ENCODE measurements around the gene SORT1.
A peak's percentile ranks its signal among the peaks of the same experiment; 100 is the strongest.
"Not testable (repeated sequence)": the region's sequence is repeated elsewhere in the genome, so short reads cannot be mapped to it uniquely, and the experiment has no call there.

SORT1 gene

GRCh38 chr1:109383087-109383779, 14.5 kb downstream of the SORT1 start:
- peaks cover 0 to 3% of the 10 kb centered on the region in 2 donors for H3K4me1 ChIP-seq (ENCODE audit: control insufficient read depth in 2 of 2, insufficient read depth in 2 of 2, low read length in 2 of 2)
- no peak overlapping the region for H3K27ac ChIP-seq (ENCODE audit: low read depth in 2 of 2, low read length in 2 of 2)
- no peak overlapping the region for H3K9ac ChIP-seq (ENCODE audit: low read depth in 1 of 2, low read length in 2 of 2)
- H3K36me3 ChIP-seq (ENCODE audit: control insufficient read depth in 2 of 2, insufficient read depth in 2 of 2, low read length in 2 of 2), result no peaks in the 10 kb centered on the region
- no peaks in the 10 kb centered on the region for H3K9me3 ChIP-seq (ENCODE audit: control insufficient read depth in 2 of 2, low read length in 2 of 2)
- no peak overlapping the region for H3K4me3 ChIP-seq (ENCODE audit: low read length in 2 of 2)
- no peaks in the 10 kb centered on the region for H3K27me3 ChIP-seq (ENCODE audit: control insufficient read depth in 2 of 2, insufficient read depth in 2 of 2, low read length in 2 of 2)

GRCh38 chr1:109381573-109381972, 16.1 kb downstream of the SORT1 start:
- H3K27me3 ChIP-seq (ENCODE audit: control insufficient read depth in 2 of 2, insufficient read depth in 2 of 2, low read length in 2 of 2), result no peaks in the 10 kb centered on the region
- H3K9ac ChIP-seq (ENCODE audit: low read depth in 1 of 2, low read length in 2 of 2), result no peak overlapping the region
- H3K4me1 ChIP-seq (ENCODE audit: control insufficient read depth in 2 of 2, insufficient read depth in 2 of 2, low read length in 2 of 2), result peaks cover 0 to 3% of the 10 kb centered on the region in 2 donors
- H3K36me3 ChIP-seq (ENCODE audit: control insufficient read depth in 2 of 2, insufficient read depth in 2 of 2, low read length in 2 of 2), result no peaks in the 10 kb centered on the region
- H3K9me3 ChIP-seq (ENCODE audit: control insufficient read depth in 2 of 2, low read length in 2 of 2), result no peaks in the 10 kb centered on the region
- no peak overlapping the region for H3K4me3 ChIP-seq (ENCODE audit: low read length in 2 of 2)
- no peak overlapping the region for H3K27ac ChIP-seq (ENCODE audit: low read depth in 2 of 2, low read length in 2 of 2)

GRCh38 chr1:109379907-109380306, 17.8 kb downstream of the SORT1 start:
- Histone ChIP-seq H3K27ac (ENCODE audit: low read depth in 2 of 2, low read length in 2 of 2) (no peak overlapping the region), H3K4me1 (ENCODE audit: control insufficient read depth in 2 of 2, insufficient read depth in 2 of 2, low read length in 2 of 2) (peaks cover 0 to under 1% of the 10 kb centered on the region in 2 donors), H3K27me3 (ENCODE audit: control insufficient read depth in 2 of 2, insufficient read depth in 2 of 2, low read length in 2 of 2) (no peaks in the 10 kb centered on the region), H3K4me3 (ENCODE audit: low read length in 2 of 2) (no peak overlapping the region), H3K36me3 (ENCODE audit: control insufficient read depth in 2 of 2, insufficient read depth in 2 of 2, low read length in 2 of 2) (no peaks in the 10 kb centered on the region), H3K9ac (ENCODE audit: low read depth in 1 of 2, low read length in 2 of 2) (no peak overlapping the region), H3K9me3 (ENCODE audit: control insufficient read depth in 2 of 2, low read length in 2 of 2) (no peaks in the 10 kb centered on the region)

- Histone ChIP-seq H3K36me3 (ENCODE audit: control insufficient read depth in 2 of 2, insufficient read depth in 2 of 2, low read length in 2 of 2) (no peaks in the 10 kb centered on the region), H3K4me3 (ENCODE audit: low read length in 2 of 2) (no peak overlapping the region), H3K9ac (ENCODE audit: low read depth in 1 of 2, low read length in 2 of 2) (no peak overlapping the region), H3K27ac (ENCODE audit: low read depth in 2 of 2, low read length in 2 of 2) (no peak overlapping the region), H3K27me3 (ENCODE audit: control insufficient read depth in 2 of 2, insufficient read depth in 2 of 2, low read length in 2 of 2) (no peaks in the 10 kb centered on the region), H3K9me3 (ENCODE audit: control insufficient read depth in 2 of 2, low read length in 2 of 2) (no peaks in the 10 kb centered on the region), H3K4me1 (ENCODE audit: control insufficient read depth in 2 of 2, insufficient read depth in 2 of 2, low read length in 2 of 2) (no peaks in the 10 kb centered on the region)
Measured at GRCh38 chr1:109379422-109379821, 18.3 kb downstream of the SORT1 start.

- Histone ChIP-seq H3K36me3 (ENCODE audit: control insufficient read depth in 2 of 2, insufficient read depth in 2 of 2, low read length in 2 of 2) (no peaks in the 10 kb centered on the region), H3K4me3 (ENCODE audit: low read length in 2 of 2) (no peak overlapping the region), H3K27me3 (ENCODE audit: control insufficient read depth in 2 of 2, insufficient read depth in 2 of 2, low read length in 2 of 2) (no peaks in the 10 kb centered on the region), H3K9ac (ENCODE audit: low read depth in 1 of 2, low read length in 2 of 2) (no peak overlapping the region), H3K27ac (ENCODE audit: low read depth in 2 of 2, low read length in 2 of 2) (no peak overlapping the region), H3K9me3 (ENCODE audit: control insufficient read depth in 2 of 2, low read length in 2 of 2) (no peaks in the 10 kb centered on the region), H3K4me1 (ENCODE audit: control insufficient read depth in 2 of 2, insufficient read depth in 2 of 2, low read length in 2 of 2) (peaks cover 4% of the 10 kb centered on the region in 2 donors)
Measured at GRCh38 chr1:109377698-109378097, 20.0 kb downstream of the SORT1 start.

- H3K9me3 ChIP-seq (ENCODE audit: control insufficient read depth in 2 of 2, low read length in 2 of 2); H3K4me3 ChIP-seq (ENCODE audit: low read length in 2 of 2); H3K9ac ChIP-seq (ENCODE audit: low read depth in 1 of 2, low read length in 2 of 2); H3K36me3 ChIP-seq (ENCODE audit: control insufficient read depth in 2 of 2, insufficient read depth in 2 of 2, low read length in 2 of 2); H3K4me1 ChIP-seq (ENCODE audit: control insufficient read depth in 2 of 2, insufficient read depth in 2 of 2, low read length in 2 of 2); H3K27me3 ChIP-seq (ENCODE audit: control insufficient read depth in 2 of 2, insufficient read depth in 2 of 2, low read length in 2 of 2); H3K27ac ChIP-seq (ENCODE audit: low read depth in 2 of 2, low read length in 2 of 2): not testable (repeated sequence)
Measured at GRCh38 chr1:109373696-109374095, 24.0 kb downstream of the SORT1 start.

- peaks cover 4% of the 10 kb centered on the region in 2 donors for H3K4me1 ChIP-seq (ENCODE audit: control insufficient read depth in 2 of 2, insufficient read depth in 2 of 2, low read length in 2 of 2)
- H3K27me3 ChIP-seq (ENCODE audit: control insufficient read depth in 2 of 2, insufficient read depth in 2 of 2, low read length in 2 of 2), result no peaks in the 10 kb centered on the region
- no peak overlapping the region for H3K4me3 ChIP-seq (ENCODE audit: low read length in 2 of 2)
- no peak overlapping the region for H3K27ac ChIP-seq (ENCODE audit: low read depth in 2 of 2, low read length in 2 of 2)
- peak overlapping the region in 1 of 2 donors; percentile 2 for H3K9ac ChIP-seq (ENCODE audit: low read depth in 1 of 2, low read length in 2 of 2)
- H3K36me3 ChIP-seq (ENCODE audit: control insufficient read depth in 2 of 2, insufficient read depth in 2 of 2, low read length in 2 of 2), result no peaks in the 10 kb centered on the region
- H3K9me3 ChIP-seq (ENCODE audit: control insufficient read depth in 2 of 2, low read length in 2 of 2), result no peaks in the 10 kb centered on the region
Measured at GRCh38 chr1:109373126-109373525, 24.6 kb downstream of the SORT1 start.

- Histone ChIP-seq H3K36me3 (ENCODE audit: control insufficient read depth in 2 of 2, insufficient read depth in 2 of 2, low read length in 2 of 2) (peaks cover 0 to under 1% of the 10 kb centered on the region in 2 donors), H3K27me3 (ENCODE audit: control insufficient read depth in 2 of 2, insufficient read depth in 2 of 2, low read length in 2 of 2) (no peaks in the 10 kb centered on the region), H3K4me1 (ENCODE audit: control insufficient read depth in 2 of 2, insufficient read depth in 2 of 2, low read length in 2 of 2) (peaks cover 4% of the 10 kb centered on the region in 2 donors), H3K4me3 (ENCODE audit: low read length in 2 of 2) (no peak overlapping the region), H3K27ac (ENCODE audit: low read depth in 2 of 2, low read length in 2 of 2) (peak overlapping the region in 1 of 2 donors; percentile 68), H3K9ac (ENCODE audit: low read depth in 1 of 2, low read length in 2 of 2) (no peak overlapping the region), H3K9me3 (ENCODE audit: control insufficient read depth in 2 of 2, low read length in 2 of 2) (no peaks in the 10 kb centered on the region)
Measured at GRCh38 chr1:109372281-109372680, 25.4 kb downstream of the SORT1 start.

- Histone ChIP-seq H3K27ac (ENCODE audit: low read depth in 2 of 2, low read length in 2 of 2) (peak overlapping the region; percentile 19 to 68), H3K9ac (ENCODE audit: low read depth in 1 of 2, low read length in 2 of 2) (no peak overlapping the region), H3K9me3 (ENCODE audit: control insufficient read depth in 2 of 2, low read length in 2 of 2) (no peaks in the 10 kb centered on the region), H3K27me3 (ENCODE audit: control insufficient read depth in 2 of 2, insufficient read depth in 2 of 2, low read length in 2 of 2) (no peaks in the 10 kb centered on the region), H3K4me3 (ENCODE audit: low read length in 2 of 2) (no peak overlapping the region), H3K4me1 (ENCODE audit: control insufficient read depth in 2 of 2, insufficient read depth in 2 of 2, low read length in 2 of 2) (peaks cover 4% of the 10 kb centered on the region in 2 donors), H3K36me3 (ENCODE audit: control insufficient read depth in 2 of 2, insufficient read depth in 2 of 2, low read length in 2 of 2) (peaks cover 0 to 3% of the 10 kb centered on the region in 2 donors)
Measured at GRCh38 chr1:109371341-109371739, 26.4 kb downstream of the SORT1 start.

- Histone ChIP-seq H3K4me1 (ENCODE audit: control insufficient read depth in 2 of 2, insufficient read depth in 2 of 2, low read length in 2 of 2) (peaks cover 4% of the 10 kb centered on the region in 2 donors), H3K9me3 (ENCODE audit: control insufficient read depth in 2 of 2, low read length in 2 of 2) (no peaks in the 10 kb centered on the region), H3K9ac (ENCODE audit: low read depth in 1 of 2, low read length in 2 of 2) (no peak overlapping the region), H3K36me3 (ENCODE audit: control insufficient read depth in 2 of 2, insufficient read depth in 2 of 2, low read length in 2 of 2) (peaks cover 1 to 7% of the 10 kb centered on the region in 2 donors), H3K27me3 (ENCODE audit: control insufficient read depth in 2 of 2, insufficient read depth in 2 of 2, low read length in 2 of 2) (no peaks in the 10 kb centered on the region), H3K4me3 (ENCODE audit: low read length in 2 of 2) (no peak overlapping the region), H3K27ac (ENCODE audit: low read depth in 2 of 2, low read length in 2 of 2) (peak overlapping the region; percentile 20 to 68)
Measured at GRCh38 chr1:109370712-109371340, 26.9 kb downstream of the SORT1 start.

All from mucosa of rectum (tissue), 2 donors.